HTR-8/SVneo (cell line): ENCODE measurements around the gene SPINDOC.

Experiments
- DNase-seq: peaks from one replicate; pipeline ENCODE4 v3.0.0; 2011; ENCODE audit warnings: low spot score, mixed read lengths; ENCODE audit not compliant: insufficient read length
- FAIRE-seq: peaks from 2 replicates; lab custom pipeline; 2011; peaks lifted over from hg19 to GRCh38; lab: Jason Lieb, UNC

The SPINDOC gene

GRCh38 chr11:63876616-63877015 is 63.4 kb downstream of the SPINDOC start:
- FAIRE-seq (no peak), DNase-seq (no peak)
